GM21717 (cell line): ENCODE data around the gene MALL.
"Not testable (repeated sequence)": the region's sequence is repeated elsewhere in the genome, so short reads cannot be mapped to it uniquely, and the experiment has no call there.

Experiments
- ATAC-seq: cut with Tn5 transposase; IDR thresholded peaks from one replicate; pipeline ENCODE4 v1.9.1; 2021; ENCODE audit warnings: mild to moderate bottlenecking, moderate library complexity; ENCODE audit not compliant: unreplicated experiment

The MALL gene

GRCh38 chr2:110099471-110100225, 16.0 kb downstream of the MALL start:
- ATAC-seq, result no peak

- no peak for ATAC-seq
Observed at GRCh38 chr2:110099038-110099425, 16.6 kb downstream of the MALL start.

- ATAC-seq, result no peak
Observed at GRCh38 chr2:110097506-110098220, 18.0 kb downstream of the MALL start.

GRCh38 chr2:110095994-110096633, 19.5 kb downstream of the MALL start:
- no peak for ATAC-seq

GRCh38 chr2:110094884-110095534, 20.6 kb downstream of the MALL start:
- ATAC-seq, result not testable (repeated sequence)

GRCh38 chr2:110093924-110094323, 21.7 kb downstream of the MALL start:
- not testable (repeated sequence) for ATAC-seq

GRCh38 chr2:110090164-110090563, 25.5 kb downstream of the MALL start:
- not testable (repeated sequence) for ATAC-seq

GRCh38 chr2:110083757-110084156, 31.9 kb downstream of the MALL start:
- not testable (repeated sequence) for ATAC-seq

- ATAC-seq, result not testable (repeated sequence)
Observed at GRCh38 chr2:110083162-110083561, 32.5 kb downstream of the MALL start.

- ATAC-seq, result not testable (repeated sequence)
Observed at GRCh38 chr2:110078104-110078503, 37.5 kb downstream of the MALL start.

- ATAC-seq, result not testable (repeated sequence)
Observed at GRCh38 chr2:110075896-110076295, 39.7 kb downstream of the MALL start.

GRCh38 chr2:110069869-110070268, 45.8 kb downstream of the MALL start:
- ATAC-seq, result not testable (repeated sequence)

- not testable (repeated sequence) for ATAC-seq
Observed at GRCh38 chr2:110068153-110068552, 47.5 kb downstream of the MALL start.

GRCh38 chr2:110062332-110062731, 53.3 kb downstream of the MALL start:
- not testable (repeated sequence) for ATAC-seq

- ATAC-seq, result not testable (repeated sequence)
Observed at GRCh38 chr2:110060550-110060949, 55.1 kb downstream of the MALL start.

- not testable (repeated sequence) for ATAC-seq
Observed at GRCh38 chr2:110059694-110060358, 55.8 kb downstream of the MALL start.

GRCh38 chr2:110059009-110059693, 56.5 kb downstream of the MALL start:
- not testable (repeated sequence) for ATAC-seq

GRCh38 chr2:110058034-110058433, 57.6 kb downstream of the MALL start:
- not testable (repeated sequence) for ATAC-seq

- ATAC-seq, result not testable (repeated sequence)
Observed at GRCh38 chr2:110055819-110056408, 59.7 kb downstream of the MALL start.
